ENCODE measurements around the gene TAT.

TAT gene

DNA sequence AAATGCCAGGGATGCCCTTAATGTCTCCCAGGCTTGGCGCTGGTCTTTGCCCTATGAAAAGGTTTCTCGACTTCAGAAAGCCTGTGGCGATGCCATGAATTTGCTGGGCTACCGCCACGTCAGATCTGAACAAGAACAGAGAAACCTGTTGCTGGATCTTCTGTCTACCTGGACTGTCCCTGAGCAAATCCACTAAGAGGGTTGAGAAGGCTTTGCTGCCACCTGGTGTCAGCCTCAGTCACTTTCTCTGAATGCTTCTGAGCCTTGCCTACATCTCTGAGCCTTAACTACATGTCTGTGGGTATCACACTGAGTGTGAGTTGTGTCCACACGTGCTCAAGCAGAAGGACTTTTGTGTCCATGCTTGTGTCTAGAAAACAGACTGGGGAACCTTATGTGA, 39.2 kb downstream of the TAT start:
- DNase-seq (ENCODE audit: low spot score): no peak

DNA sequence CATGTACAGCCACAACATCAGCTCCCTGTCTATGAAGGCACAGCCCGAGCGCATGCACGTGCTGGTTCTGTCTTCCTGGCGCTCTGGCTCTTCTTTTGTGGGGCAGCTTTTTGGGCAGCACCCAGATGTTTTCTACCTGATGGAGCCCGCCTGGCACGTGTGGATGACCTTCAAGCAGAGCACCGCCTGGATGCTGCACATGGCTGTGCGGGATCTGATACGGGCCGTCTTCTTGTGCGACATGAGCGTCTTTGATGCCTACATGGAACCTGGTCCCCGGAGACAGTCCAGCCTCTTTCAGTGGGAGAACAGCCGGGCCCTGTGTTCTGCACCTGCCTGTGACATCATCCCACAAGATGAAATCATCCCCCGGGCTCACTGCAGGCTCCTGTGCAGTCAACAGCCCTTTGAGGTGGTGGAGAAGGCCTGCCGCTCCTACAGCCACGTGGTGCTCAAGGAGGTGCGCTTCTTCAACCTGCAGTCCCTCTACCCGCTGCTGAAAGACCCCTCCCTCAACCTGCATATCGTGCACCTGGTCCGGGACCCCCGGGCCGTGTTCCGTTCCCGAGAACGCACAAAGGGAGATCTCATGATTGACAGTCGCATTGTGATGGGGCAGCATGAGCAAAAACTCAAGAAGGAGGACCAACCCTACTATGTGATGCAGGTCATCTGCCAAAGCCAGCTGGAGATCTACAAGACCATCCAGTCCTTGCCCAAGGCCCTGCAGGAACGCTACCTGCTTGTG, 40.0 kb downstream of the TAT start:
- no peak for DNase-seq (ENCODE audit: low spot score)

DNA sequence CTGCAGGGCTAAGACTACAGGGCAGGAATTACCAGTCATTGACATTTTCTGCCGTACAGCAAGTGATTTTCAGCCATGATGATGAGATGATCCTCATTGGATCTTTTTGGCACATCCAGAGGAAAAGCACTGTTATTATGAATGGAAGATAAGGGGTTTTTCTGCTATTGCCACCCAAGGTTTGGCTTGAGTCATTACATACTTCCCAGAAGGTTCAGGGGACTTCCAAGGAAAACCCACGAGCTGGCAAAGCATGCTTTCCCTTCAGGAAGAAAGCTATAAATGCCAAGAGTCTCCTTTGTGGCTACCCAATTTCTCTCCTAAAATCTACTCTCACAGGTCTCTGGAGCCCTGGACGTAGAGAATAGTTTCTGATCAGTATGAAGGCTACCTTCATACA, 44.5 kb downstream of the TAT start:
- no peak for DNase-seq (ENCODE audit: low spot score)

- no peak for DNase-seq (ENCODE audit: low spot score)
Observed at GRCh38 chr16:71528863-71529262, 48.0 kb downstream of the TAT start.

DNA sequence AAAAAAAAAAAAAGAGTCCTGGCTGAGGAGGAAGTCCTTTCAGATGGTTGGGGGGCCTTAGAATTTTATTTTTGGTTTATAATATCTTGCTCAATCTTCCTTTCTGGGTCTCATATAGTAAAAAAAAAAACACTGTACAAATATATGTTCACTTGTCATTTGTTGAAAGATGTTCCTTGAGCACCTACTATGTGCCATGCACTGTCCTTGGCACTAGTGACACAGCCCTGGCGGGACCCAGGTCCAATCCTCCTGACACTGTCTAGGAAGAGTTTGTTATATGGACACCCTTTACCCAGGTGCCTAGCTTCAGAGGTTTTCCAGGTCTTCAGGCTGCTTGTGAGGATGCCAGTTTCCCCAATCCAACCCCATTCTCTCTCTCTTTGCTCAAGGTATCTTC, 48.6 kb downstream of the TAT start:
- DNase-seq (ENCODE audit: low spot score): no peak

- DNase-seq (ENCODE audit: low spot score): no peak
Observed at GRCh38 chr16:71526111-71526631, 50.7 kb downstream of the TAT start, which contains the start of gene CHST4. Gene CHST4, plus strand, starts transcription at chr16:71526426. Its CDS starts 10,252 bp downstream, at chr16:71536678.

DNA sequence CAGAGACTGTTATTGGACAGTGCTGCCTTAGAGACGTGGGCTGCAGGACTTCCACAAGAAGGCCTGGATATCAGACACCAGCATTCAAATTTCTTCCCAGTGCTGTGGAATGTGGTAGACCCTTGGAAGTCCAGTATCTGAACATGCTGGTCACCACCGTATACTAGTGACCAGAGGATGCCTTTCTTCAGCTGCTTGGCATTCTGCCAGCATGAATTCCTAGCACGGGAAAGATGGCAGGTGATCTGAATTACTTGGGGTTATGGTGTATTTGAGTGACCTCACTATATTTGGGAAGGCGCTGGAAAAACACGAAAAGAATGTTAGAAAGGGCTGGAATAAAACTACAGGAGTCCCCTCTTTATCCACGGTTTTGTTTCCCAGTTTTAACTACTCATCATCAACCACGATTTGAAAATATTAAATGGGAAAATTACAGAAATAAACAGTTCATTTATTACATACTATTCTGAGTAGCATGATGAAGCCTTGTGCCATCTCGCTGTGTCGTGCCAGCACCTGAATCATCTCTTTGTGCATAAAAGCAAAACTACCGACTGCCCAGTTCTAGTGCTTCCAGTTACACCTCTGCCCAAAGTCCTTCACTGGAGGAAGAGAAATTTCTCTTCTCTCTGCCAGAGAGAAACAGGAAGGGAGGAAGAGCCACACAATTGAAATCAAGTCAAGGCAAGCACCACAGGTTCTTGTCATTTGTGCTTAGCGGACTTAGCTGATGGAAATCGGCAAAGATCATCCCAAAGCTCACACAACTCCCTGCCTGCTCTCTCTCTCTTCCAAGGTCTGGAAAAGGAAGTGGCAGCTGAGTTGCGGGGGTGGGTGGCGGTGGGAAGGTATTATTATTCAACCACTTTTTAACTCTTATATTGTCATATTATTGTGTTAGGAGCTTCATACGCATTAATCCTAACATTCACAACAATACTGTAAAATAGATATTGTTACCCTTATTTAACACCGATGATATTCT, 52.0 kb downstream of the TAT start:
- DNase-seq (ENCODE audit: low spot score): no peak

DNA sequence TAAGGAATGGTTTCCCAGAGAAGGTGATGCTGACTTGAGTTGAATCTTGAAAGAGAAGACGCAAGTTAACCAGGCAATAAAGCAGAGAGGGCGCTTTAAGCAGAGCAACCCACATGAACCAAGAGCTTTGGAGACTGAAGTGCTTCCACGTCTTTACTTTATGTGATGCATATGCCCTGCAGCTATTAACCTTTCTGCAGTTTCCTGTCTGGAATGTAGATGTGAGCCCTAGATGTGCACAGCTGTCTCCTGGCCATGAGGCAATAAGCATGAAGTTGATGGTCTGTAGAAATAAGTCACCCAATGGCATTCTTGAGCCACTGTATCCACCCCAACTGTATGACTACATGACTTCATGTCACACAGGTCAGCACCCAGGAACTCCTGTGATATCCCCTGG, 56.3 kb downstream of the TAT start:
- DNase-seq (ENCODE audit: low spot score): no peak

All from left forelimb (tissue), 1 donor.